Mammary epithelial cell (primary cell): ENCODE measurements around the gene CHCHD1.

ENCODE experiments used
- CTCF ChIP-seq, 2 donors: IDR thresholded peaks in 1 of 2; conservative IDR thresholded peaks in 1 of 2; 2 replicates each; pipeline ENCODE4 v1.5.1; 2011 to 2012; ENCODE audit warnings: inconsistent platforms in 2 of 2, low read length in 2 of 2, mild to moderate bottlenecking in 2 of 2, control low read depth in 1 of 2, low read depth in 1 of 2; ENCODE audit not compliant: insufficient read depth in 1 of 2; ENCODE audit errors: extremely low read depth in 1 of 2
- EZH2 ChIP-seq: IDR thresholded peaks from 2 replicates; pipeline ENCODE4 v1.6.1; 2012; ENCODE audit warnings: low read length, inconsistent platforms, borderline replicate concordance

GRCh38 chr10:73781548-73781878, 335 bp upstream of the CHCHD1 start:
- no peak for TF ChIP-seq CTCF (conservative IDR thresholded peaks at IDR 0.05 in 1 of 2, IDR thresholded peaks at IDR 0.05 in 1 of 2; ENCODE audit: extremely low read depth in 1 of 2, insufficient read depth in 1 of 2, low read depth in 1 of 2, low read length in 2 of 2)
- TF ChIP-seq EZH2, result no peak
